Activated T-cell treated with anti-CD3 and anti-CD28 coated beads, Interleukin-2, amount 50 U/mL, for 4 hours (primary cell): ENCODE results near the gene ETV5. TPM values are rescaled to one million over a fixed set of nuclear protein-coding genes. Genes with fewer than 3 reads are reported as not detected.

ENCODE experiments used
- ATAC-seq, 2 donors: fragments of 200-7000 bp; cut with Tn5 transposase; one replicate each; pipeline ENCODE4 v1.10.0; 2021
- DNase-seq: peaks from one replicate; pipeline ENCODE4 v3.0.0-alpha.2; 2020
- H3K27me3 Mint-ChIP-seq: one replicate; pipeline ENCODE4 v1.8.0; 2021; ENCODE audit warnings: low read depth, mixed read lengths
- H3K36me3 Mint-ChIP-seq: one replicate; pipeline ENCODE4 v1.8.0; 2022; ENCODE audit warnings: mixed read lengths; ENCODE audit not compliant: insufficient read depth
- H3K4me1 Mint-ChIP-seq: one replicate; pipeline ENCODE4 v1.8.0; 2021; ENCODE audit warnings: low read depth, mixed read lengths
- H3K4me3 Mint-ChIP-seq: one replicate; pipeline ENCODE4 v1.8.0; 2021; ENCODE audit warnings: mild to moderate bottlenecking, moderate library complexity, mixed read lengths
- H3K9me3 Mint-ChIP-seq: one replicate; pipeline ENCODE4 v1.8.0; 2021; ENCODE audit warnings: mixed read lengths
- total RNA-seq, 3 donors: library from RNA; stranded (reverse); gene quantifications; one replicate each; pipeline ENCODE4 v1.2.1, GENCODE V29; 2021

The ETV5 gene
- total RNA-seq, 3 donors from 2014 or later: 0.66 to 1.2 (median 0.81) TPM

GRCh38 chr3:186137051-186137685 lies 28.3 kb upstream of the ETV5 start:
- Mint-ChIP-seq H3K9me3 (no peaks in the 10 kb centered on the region), H3K36me3 (no peaks in the 10 kb centered on the region), H3K4me3 (no peak overlapping the region), H3K27me3 (peaks cover 7% of the 10 kb centered on the region), H3K4me1 (no peaks in the 10 kb centered on the region)
- no peak for DNase-seq
- no peak for ATAC-seq

- H3K36me3 Mint-ChIP-seq: no peaks in the 10 kb centered on the region
- H3K9me3 Mint-ChIP-seq: no peaks in the 10 kb centered on the region
- DNase-seq (no peak), ATAC-seq (no peak)
- H3K4me3 Mint-ChIP-seq: no peak overlapping the region
- no peaks in the 10 kb centered on the region for H3K27me3 Mint-ChIP-seq
- H3K4me1 Mint-ChIP-seq: no peaks in the 10 kb centered on the region
Observed at GRCh38 chr3:186133980-186134379, 25.1 kb upstream of the ETV5 start.

- H3K9me3 Mint-ChIP-seq: no peaks in the 10 kb centered on the region
- no peaks in the 10 kb centered on the region for H3K4me1 Mint-ChIP-seq
- no peaks in the 10 kb centered on the region for H3K36me3 Mint-ChIP-seq
- no peak overlapping the region for H3K4me3 Mint-ChIP-seq
- DNase-seq (no peak), ATAC-seq (no peak)
- no peaks in the 10 kb centered on the region for H3K27me3 Mint-ChIP-seq
Observed at GRCh38 chr3:186132487-186132886, 23.6 kb upstream of the ETV5 start.

GRCh38 chr3:186129206-186129605 lies 20.3 kb upstream of the ETV5 start:
- H3K9me3 Mint-ChIP-seq: no peaks in the 10 kb centered on the region
- H3K36me3 Mint-ChIP-seq: no peaks in the 10 kb centered on the region
- H3K4me3 Mint-ChIP-seq: no peak overlapping the region
- no peaks in the 10 kb centered on the region for H3K4me1 Mint-ChIP-seq
- ATAC-seq: no peak
- no peaks in the 10 kb centered on the region for H3K27me3 Mint-ChIP-seq
- DNase-seq: no peak

GRCh38 chr3:186128158-186128557 lies 19.3 kb upstream of the ETV5 start:
- DNase-seq (no peak), ATAC-seq (no peak)
- Mint-ChIP-seq H3K36me3 (no peaks in the 10 kb centered on the region), H3K4me3 (no peak overlapping the region), H3K4me1 (no peaks in the 10 kb centered on the region), H3K27me3 (peaks cover 3% of the 10 kb centered on the region), H3K9me3 (no peaks in the 10 kb centered on the region)

GRCh38 chr3:186127463-186127862 lies 18.6 kb upstream of the ETV5 start:
- ATAC-seq (no peak), DNase-seq (no peak)
- Mint-ChIP-seq H3K4me3 (no peak overlapping the region), H3K27me3 (peaks cover 6% of the 10 kb centered on the region), H3K9me3 (no peaks in the 10 kb centered on the region), H3K4me1 (no peaks in the 10 kb centered on the region), H3K36me3 (no peaks in the 10 kb centered on the region)

- no peak overlapping the region for H3K4me3 Mint-ChIP-seq
- H3K36me3 Mint-ChIP-seq: no peaks in the 10 kb centered on the region
- H3K27me3 Mint-ChIP-seq: peaks cover 23% of the 10 kb centered on the region
- ATAC-seq: no peak
- H3K4me1 Mint-ChIP-seq: no peaks in the 10 kb centered on the region
- no peaks in the 10 kb centered on the region for H3K9me3 Mint-ChIP-seq
- no peak for DNase-seq
Observed at GRCh38 chr3:186125118-186125517, 16.2 kb upstream of the ETV5 start.

- H3K36me3 Mint-ChIP-seq: no peaks in the 10 kb centered on the region
Observed at GRCh38 chr3:186124592-186124991, 15.7 kb upstream of the ETV5 start.

GRCh38 chr3:186123012-186123411 lies 14.1 kb upstream of the ETV5 start:
- Mint-ChIP-seq H3K9me3 (no peaks in the 10 kb centered on the region), H3K27me3 (peaks cover 43% of the 10 kb centered on the region), H3K36me3 (no peaks in the 10 kb centered on the region), H3K4me1 (no peaks in the 10 kb centered on the region), H3K4me3 (no peak overlapping the region)
- ATAC-seq (no peak), DNase-seq (no peak)

More at GRCh38 chr3:186124592-186124991, 15.7 kb upstream of the ETV5 start:
- ATAC-seq: no peak
- Mint-ChIP-seq H3K27me3 (peaks cover 28% of the 10 kb centered on the region), H3K9me3 (no peaks in the 10 kb centered on the region), H3K4me1 (no peaks in the 10 kb centered on the region), H3K4me3 (no peak overlapping the region)
- no peak for DNase-seq

- Mint-ChIP-seq H3K4me3 (no peak overlapping the region), H3K27me3 (peaks cover 50% of the 10 kb centered on the region), H3K4me1 (no peaks in the 10 kb centered on the region), H3K9me3 (no peaks in the 10 kb centered on the region), H3K36me3 (no peaks in the 10 kb centered on the region)
- ATAC-seq: no peak
- no peak for DNase-seq
Observed at GRCh38 chr3:186121968-186122367, 13.1 kb upstream of the ETV5 start.

- Mint-ChIP-seq H3K27me3 (peaks cover 55% of the 10 kb centered on the region), H3K9me3 (no peaks in the 10 kb centered on the region), H3K4me3 (no peak overlapping the region), H3K36me3 (no peaks in the 10 kb centered on the region), H3K4me1 (no peaks in the 10 kb centered on the region)
- DNase-seq (no peak), ATAC-seq (no peak)
Observed at GRCh38 chr3:186121278-186121677, 12.4 kb upstream of the ETV5 start.

- DNase-seq (no peak), ATAC-seq (no peak)
- Mint-ChIP-seq H3K9me3 (no peaks in the 10 kb centered on the region), H3K4me3 (no peak overlapping the region), H3K36me3 (no peaks in the 10 kb centered on the region), H3K27me3 (peaks cover 69% of the 10 kb centered on the region), H3K4me1 (no peaks in the 10 kb centered on the region)
Observed at GRCh38 chr3:186119499-186119898, 10.6 kb upstream of the ETV5 start.

- no peaks in the 10 kb centered on the region for H3K36me3 Mint-ChIP-seq
- no peak for ATAC-seq
- H3K4me1 Mint-ChIP-seq: no peaks in the 10 kb centered on the region
- H3K9me3 Mint-ChIP-seq: no peaks in the 10 kb centered on the region
- DNase-seq: no peak
- H3K4me3 Mint-ChIP-seq: no peak overlapping the region
- peaks cover 77% of the 10 kb centered on the region for H3K27me3 Mint-ChIP-seq
Observed at GRCh38 chr3:186118692-186119091, 9.8 kb upstream of the ETV5 start.

- H3K27me3 Mint-ChIP-seq: peaks cover 82% of the 10 kb centered on the region
- DNase-seq (no peak), ATAC-seq (no peak)
- no peak overlapping the region for H3K4me3 Mint-ChIP-seq
- no peaks in the 10 kb centered on the region for H3K36me3 Mint-ChIP-seq
- H3K4me1 Mint-ChIP-seq: no peaks in the 10 kb centered on the region
- no peaks in the 10 kb centered on the region for H3K9me3 Mint-ChIP-seq
Observed at GRCh38 chr3:186117521-186118134, 8.7 kb upstream of the ETV5 start.

GRCh38 chr3:186115239-186115996 lies 6.5 kb upstream of the ETV5 start:
- ATAC-seq: no peak

More at GRCh38 chr3:186115239-186115996, 6.5 kb upstream of the ETV5 start:
- Mint-ChIP-seq H3K36me3 (no peaks in the 10 kb centered on the region), H3K4me3 (no peak overlapping the region), H3K4me1 (peaks cover 13% of the 10 kb centered on the region), H3K27me3 (peaks cover 90% of the 10 kb centered on the region), H3K9me3 (no peaks in the 10 kb centered on the region)
- no peak for DNase-seq
